Endodermal cell (in vitro differentiated cells): ENCODE measurements around the gene GXYLT2. TPM values are rescaled to one million over a fixed set of nuclear protein-coding genes. Genes with fewer than 3 reads are reported as not detected.
A peak's percentile ranks its signal among the peaks of the same experiment; 100 is the strongest.

Experiments
- DNase-seq: peaks from one replicate; pipeline ENCODE4 v3.0.0-alpha.2; 2017
- H3K27ac ChIP-seq: 2 replicates; pipeline ENCODE4 v1.5.1; 2013; ENCODE audit warnings: mild to moderate bottlenecking, low read depth, low read length, moderate library complexity
- H3K27me3 ChIP-seq: 2 replicates; pipeline ENCODE4 v1.6.1; 2013; ENCODE audit warnings: mild to moderate bottlenecking, low read length, moderate library complexity; ENCODE audit not compliant: insufficient read depth, control insufficient read depth, poor library complexity, severe bottlenecking
- H3K36me3 ChIP-seq: 2 replicates; pipeline ENCODE4 v1.7.0; 2013; ENCODE audit warnings: mild to moderate bottlenecking, low read length, moderate library complexity; ENCODE audit not compliant: control insufficient read depth, insufficient read depth
- H3K4me1 ChIP-seq: one replicate; pipeline ENCODE4 v1.7.0; 2013; ENCODE audit warnings: low read length; ENCODE audit not compliant: control insufficient read depth, insufficient read depth
- H3K4me3 ChIP-seq: 2 replicates; pipeline ENCODE4 v1.5.1; 2013; ENCODE audit warnings: mild to moderate bottlenecking, low read length, moderate library complexity
- H3K9ac ChIP-seq: 2 replicates; pipeline ENCODE4 v1.6.1; 2013; ENCODE audit warnings: mild to moderate bottlenecking, low read length, moderate library complexity; ENCODE audit not compliant: poor library complexity, severe bottlenecking; ENCODE audit errors: extremely low read depth
- H3K9me3 ChIP-seq: 2 replicates; pipeline ENCODE4 v1.6.1; 2013; ENCODE audit warnings: mild to moderate bottlenecking, low read length, moderate library complexity; ENCODE audit not compliant: control insufficient read depth
- H3K27ac Mint-ChIP-seq: 2 replicates; pipeline ENCODE4 v1.8.0; 2020; ENCODE audit warnings: mixed read lengths
- H3K27me3 Mint-ChIP-seq: 2 replicates; pipeline ENCODE4 v1.8.0; 2021; ENCODE audit warnings: mild to moderate bottlenecking, mixed read lengths; ENCODE audit not compliant: insufficient read depth
- H3K36me3 Mint-ChIP-seq: 2 replicates; pipeline ENCODE4 v1.8.0; 2020; ENCODE audit warnings: low read depth, mixed read lengths
- H3K4me1 Mint-ChIP-seq: 2 replicates; pipeline ENCODE4 v1.8.0; 2020; ENCODE audit warnings: mixed read lengths
- H3K4me3 Mint-ChIP-seq: 2 replicates; pipeline ENCODE4 v1.8.0; 2020; ENCODE audit warnings: mild to moderate bottlenecking, moderate library complexity, mixed read lengths
- H3K9me3 Mint-ChIP-seq: 2 replicates; pipeline ENCODE4 v1.8.0; 2020; ENCODE audit warnings: mild to moderate bottlenecking, mixed read lengths
- WGBS, 2 experiments: methylation state at CpG; one replicate each; pipeline versions ENCODE4 v1.1.5 to v1.1.7; 2013; ENCODE audit warnings: missing lambda C conversion rate in 2 of 2, mixed read lengths in 1 of 2; ENCODE audit not compliant: insufficient coverage in 1 of 2, insufficient read length in 1 of 2; 5-methylcytosine and 5-hydroxymethylcytosine counted together
- total RNA-seq, 2 donors: library from RNA; stranded (reverse); fragmentation: NEBNext Ultra II Directional in 1 of 2; extraction: Animal tissue kit (Norgen Biotek cat#: 25700) in 1 of 2; gene quantifications; 2 replicates in 1 of 2; 3 replicates in 1 of 2; pipeline ENCODE4 v1.2.1, GENCODE V29; 2021
- TF ChIP-seq, protein P1 (sequence below): fragments of 200-600 bp; sonication (generic); conservative IDR thresholded peaks from 2 replicates; pipeline ENCODE4 v1.5.0; 2021; ENCODE audit warnings: antibody characterized with exemption, mild to moderate bottlenecking

Gene GXYLT2
- total RNA-seq, 2 donors from 2014 or later = 7.0 to 14.3 TPM

DNA sequence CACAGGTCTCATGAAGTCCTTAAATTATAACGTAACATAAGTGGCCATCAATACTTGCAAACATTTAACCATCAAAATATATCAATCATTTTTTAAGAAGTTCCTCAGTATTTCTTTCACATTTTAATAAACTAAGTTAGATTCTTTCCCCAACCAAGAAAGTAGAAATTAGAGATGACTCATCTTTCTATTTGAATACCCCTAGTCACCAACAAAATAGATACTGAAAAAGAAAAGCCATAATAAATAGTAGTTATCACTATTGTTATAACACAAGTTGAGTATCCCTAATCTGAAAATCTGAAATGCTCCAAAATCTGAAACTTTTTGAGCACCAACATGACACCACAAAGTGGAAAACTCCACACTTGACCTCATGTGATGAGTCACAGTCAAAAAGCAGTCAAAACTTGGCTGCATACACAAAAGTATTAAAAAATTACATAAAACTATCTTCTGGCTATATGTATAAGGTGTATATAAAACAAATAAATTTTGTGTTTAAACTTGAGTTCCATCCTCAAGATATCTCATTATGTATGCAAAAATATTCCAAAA lies 43.3 kb upstream of the GXYLT2 start:
- Histone ChIP-seq H3K4me3 (no peak overlapping the region), H3K27ac (no peak overlapping the region), H3K9me3 (peaks cover 9% of the 10 kb centered on the region), H3K4me1 (no peaks in the 10 kb centered on the region), H3K27me3 (peaks cover 10% of the 10 kb centered on the region), H3K36me3 (peaks cover 21% of the 10 kb centered on the region), H3K9ac (no peak overlapping the region)
- Mint-ChIP-seq H3K9me3 (peaks cover 12% of the 10 kb centered on the region), H3K27me3 (peaks cover 26% of the 10 kb centered on the region), H3K36me3 (peaks cover 28% of the 10 kb centered on the region), H3K4me3 (no peak overlapping the region), H3K27ac (no peak overlapping the region), H3K4me1 (peaks cover 17% of the 10 kb centered on the region)
- WGBS, 2 experiments = 91 to 100% methylated on average over 1 of the region's 1 CpG
- DNase-seq = no peak
- TF ChIP-seq, protein P1, sequence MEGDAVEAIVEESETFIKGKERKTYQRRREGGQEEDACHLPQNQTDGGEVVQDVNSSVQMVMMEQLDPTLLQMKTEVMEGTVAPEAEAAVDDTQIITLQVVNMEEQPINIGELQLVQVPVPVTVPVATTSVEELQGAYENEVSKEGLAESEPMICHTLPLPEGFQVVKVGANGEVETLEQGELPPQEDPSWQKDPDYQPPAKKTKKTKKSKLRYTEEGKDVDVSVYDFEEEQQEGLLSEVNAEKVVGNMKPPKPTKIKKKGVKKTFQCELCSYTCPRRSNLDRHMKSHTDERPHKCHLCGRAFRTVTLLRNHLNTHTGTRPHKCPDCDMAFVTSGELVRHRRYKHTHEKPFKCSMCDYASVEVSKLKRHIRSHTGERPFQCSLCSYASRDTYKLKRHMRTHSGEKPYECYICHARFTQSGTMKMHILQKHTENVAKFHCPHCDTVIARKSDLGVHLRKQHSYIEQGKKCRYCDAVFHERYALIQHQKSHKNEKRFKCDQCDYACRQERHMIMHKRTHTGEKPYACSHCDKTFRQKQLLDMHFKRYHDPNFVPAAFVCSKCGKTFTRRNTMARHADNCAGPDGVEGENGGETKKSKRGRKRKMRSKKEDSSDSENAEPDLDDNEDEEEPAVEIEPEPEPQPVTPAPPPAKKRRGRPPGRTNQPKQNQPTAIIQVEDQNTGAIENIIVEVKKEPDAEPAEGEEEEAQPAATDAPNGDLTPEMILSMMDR = no peak

DNA sequence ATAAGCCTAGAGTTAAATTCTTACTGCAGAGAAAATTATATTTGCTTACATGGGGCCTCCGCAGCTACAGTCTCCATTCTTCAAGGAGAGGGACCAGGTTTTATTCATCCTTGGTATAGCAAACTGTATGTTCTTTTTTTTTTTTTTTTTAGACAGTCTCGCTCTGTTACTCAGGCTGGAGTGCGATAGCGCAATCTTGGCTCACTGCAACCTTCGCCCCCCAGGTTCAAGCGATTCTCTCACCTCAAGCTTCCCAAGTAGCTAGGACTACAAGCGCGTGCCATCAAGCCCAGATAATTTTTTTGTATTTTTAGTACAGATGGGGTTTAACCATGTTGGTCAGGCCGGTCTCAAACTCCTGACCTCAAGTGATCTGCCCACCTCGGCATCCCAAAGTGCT lies 41.7 kb upstream of the GXYLT2 start:
- no peak for DNase-seq
- Mint-ChIP-seq H3K9me3 (peaks cover 7% of the 10 kb centered on the region), H3K4me3 (no peak overlapping the region), H3K27ac (no peak overlapping the region), H3K27me3 (peaks cover 34% of the 10 kb centered on the region), H3K4me1 (peaks cover 17% of the 10 kb centered on the region), H3K36me3 (peaks cover 18% of the 10 kb centered on the region)
- no peak overlapping the region for H3K4me3 ChIP-seq
- no peak overlapping the region for H3K27ac ChIP-seq
- WGBS, 2 experiments = 80 to 96% methylated on average over 1 to 10 of the region's 10 CpGs
- peaks cover 25% of the 10 kb centered on the region for H3K27me3 ChIP-seq
- peaks cover 11% of the 10 kb centered on the region for H3K36me3 ChIP-seq
- TF ChIP-seq, protein P1 = no peak
- peaks cover 9% of the 10 kb centered on the region for H3K9me3 ChIP-seq
- no peaks in the 10 kb centered on the region for H3K4me1 ChIP-seq
- H3K9ac ChIP-seq = no peak overlapping the region

DNA sequence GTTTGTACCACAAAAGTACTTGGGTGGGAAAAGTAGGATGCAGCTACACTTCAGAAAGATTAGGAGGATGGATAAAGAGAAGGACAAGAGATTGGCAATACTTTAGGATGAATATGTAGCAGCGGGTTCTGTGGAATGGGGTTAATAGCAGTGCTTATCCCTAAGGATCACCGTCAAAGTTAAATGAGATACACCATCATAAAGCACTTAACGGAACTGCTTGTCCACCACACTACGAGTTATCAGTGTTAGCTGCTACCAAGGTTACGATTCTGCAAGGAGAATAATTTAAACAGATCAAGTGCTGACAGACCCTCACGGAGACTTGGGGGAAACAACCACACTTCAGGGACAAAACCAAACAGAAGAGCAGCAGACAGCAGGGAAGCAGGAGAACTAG lies 40.6 kb upstream of the GXYLT2 start:
- peaks cover 7% of the 10 kb centered on the region for H3K36me3 Mint-ChIP-seq
- no peak overlapping the region for H3K27ac Mint-ChIP-seq
- TF ChIP-seq, protein P1 = no peak
- no peak overlapping the region for H3K27ac ChIP-seq
- H3K4me1 Mint-ChIP-seq = peaks cover 18% of the 10 kb centered on the region
- no peak overlapping the region for H3K9ac ChIP-seq
- H3K9me3 ChIP-seq = no peaks in the 10 kb centered on the region
- 29 to 38% methylated on average over 4 to 6 of the region's 6 CpGs for WGBS, 2 experiments
- H3K4me3 ChIP-seq = peak overlapping the region; percentile 97
- no peaks in the 10 kb centered on the region for H3K4me1 ChIP-seq
- H3K4me3 Mint-ChIP-seq = peak overlapping the region; percentile 91
- no peaks in the 10 kb centered on the region for H3K36me3 ChIP-seq
- H3K9me3 Mint-ChIP-seq = no peaks in the 10 kb centered on the region
- H3K27me3 Mint-ChIP-seq = peaks cover 34% of the 10 kb centered on the region
- DNase-seq = no peak
- H3K27me3 ChIP-seq = peaks cover 25% of the 10 kb centered on the region
